Spleen (tissue), 7 donors: ENCODE data around the gene HERC5.

Source experiments
- CTCF ChIP-seq, 11 experiments: fragments of 200-600 bp in 7 of 11; fragments of 450-650 bp in 4 of 11; sonication (generic) in 4 of 11; IDR thresholded peaks in 8 of 11; conservative IDR thresholded peaks in 3 of 11; 1 replicate in 7 of 11; 2 replicates in 4 of 11; pipeline versions ENCODE4 v1.4.0 to v1.8.0; 2016 to 2021; ENCODE audit warnings: antibody characterized with exemption in 11 of 11, inconsistent platforms in 4 of 11, mild to moderate bottlenecking in 1 of 11
- POLR2AphosphoS5 ChIP-seq, 3 donors: sonication (generic); formaldehyde crosslinking; IDR thresholded peaks; one replicate each; pipeline ENCODE4 v1.5.1; 2017; ENCODE audit warnings: antibody characterized with exemption in 3 of 3
- donor health status: DM: no; HTN: no; CAD: no; lungs with moderate emphysema.
- donor health status: DM: no; HTN: no; CAD: no.
- donor health status: DM: no; HTN: no; CAD: no.

- no peak for TF ChIP-seq POLR2AphosphoS5 (IDR thresholded peaks at IDR 0.05)
- no peak for TF ChIP-seq CTCF (IDR thresholded peaks at IDR 0.05 in 8 of 11, conservative IDR thresholded peaks at IDR 0.05 in 3 of 11)
These were observed 7.6 kb upstream of the HERC5 start for GRCh38 chr4:88449290-88449689.
